Neural progenitor cell (in vitro differentiated cells): Measurements from ENCODE around the gene RSBN1L. TPM values are rescaled to one million over a fixed set of nuclear protein-coding genes. Genes with fewer than 3 reads are reported as not detected.

Source experiments
- DNase-seq: peaks from one replicate; pipeline ENCODE4 v3.0.0-alpha.2; 2016; ENCODE audit warnings: low spot score
- H2AFZ ChIP-seq: fragments of 200-600 bp; sonication (generic); replicated peaks from 2 replicates; pipeline ENCODE4 v1.6.1; 2016; ENCODE audit warnings: antibody characterized with exemption
- H3F3A ChIP-seq: fragments of 200-600 bp; sonication (generic); 2 replicates; pipeline ENCODE4 v1.6.1; 2016; ENCODE audit warnings: antibody characterized with exemption, low read depth
- H3K27ac ChIP-seq: fragments of 200-600 bp; sonication (generic); 2 replicates; pipeline ENCODE4 v1.5.1; 2016; ENCODE audit warnings: mild to moderate bottlenecking
- H3K27me3 ChIP-seq: fragments of 200-600 bp; sonication (generic); 2 replicates; pipeline ENCODE4 v1.6.1; 2016; ENCODE audit warnings: mild to moderate bottlenecking, moderate library complexity
- H3K36me3 ChIP-seq: fragments of 200-600 bp; sonication (generic); 2 replicates; pipeline ENCODE4 v1.5.1; 2016
- H3K4me1 ChIP-seq: fragments of 200-600 bp; sonication (generic); 2 replicates; pipeline ENCODE4 v1.6.1; 2016; ENCODE audit warnings: mixed run types
- H3K4me2 ChIP-seq: fragments of 200-600 bp; sonication (generic); 2 replicates; pipeline ENCODE4 v1.6.1; 2016
- H3K4me3 ChIP-seq: fragments of 200-600 bp; sonication (generic); 2 replicates; pipeline ENCODE4 v1.5.1; 2016
- H3K79me2 ChIP-seq: fragments of 200-600 bp; sonication (generic); 2 replicates; pipeline ENCODE4 v1.6.1; 2016; ENCODE audit warnings: low read depth
- H3K9ac ChIP-seq: fragments of 200-600 bp; sonication (generic); 2 replicates; pipeline ENCODE4 v1.6.1; 2016
- H3K9me3 ChIP-seq: fragments of 200-600 bp; sonication (generic); 2 replicates; pipeline ENCODE4 v1.5.1; 2016; ENCODE audit warnings: low read depth
- H4K20me1 ChIP-seq: fragments of 200-600 bp; sonication (generic); 2 replicates; pipeline ENCODE4 v1.6.1; 2016; ENCODE audit warnings: low read depth
- H3K27ac Mint-ChIP-seq: 3 replicates; pipeline ENCODE4 v1.8.0; 2021; ENCODE audit warnings: mixed read lengths
- H3K27me3 Mint-ChIP-seq: 2 replicates; pipeline ENCODE4 v1.8.0; 2022; ENCODE audit warnings: low read depth, mild to moderate bottlenecking, inconsistent platforms, moderate library complexity, mixed read lengths; ENCODE audit not compliant: insufficient read depth
- H3K36me3 Mint-ChIP-seq: 3 replicates; pipeline ENCODE4 v1.8.0; 2021; ENCODE audit warnings: mixed read lengths
- H3K4me1 Mint-ChIP-seq: 3 replicates; pipeline ENCODE4 v1.8.0; 2021; ENCODE audit warnings: mixed read lengths
- H3K4me3 Mint-ChIP-seq: 3 replicates; pipeline ENCODE4 v1.8.0; 2021; ENCODE audit warnings: mild to moderate bottlenecking, moderate library complexity, mixed read lengths
- H3K9me3 Mint-ChIP-seq: 3 replicates; pipeline ENCODE4 v1.8.0; 2020; ENCODE audit warnings: mixed read lengths
- EZH2 ChIP-seq: fragments of 200-600 bp; sonication (generic); IDR thresholded peaks from 2 replicates; pipeline ENCODE4 v1.6.1; 2017; ENCODE audit warnings: antibody characterized with exemption, mild to moderate bottlenecking, moderate library complexity
- EZH2phosphoT487 ChIP-seq: fragments of 200-600 bp; sonication (generic); IDR thresholded peaks from 2 replicates; pipeline ENCODE4 v1.6.1; 2017; ENCODE audit warnings: antibody characterized with exemption
- total RNA-seq: library from RNA; depleted of rRNA; stranded (reverse); fragments of >200 nt; gene quantifications from 2 replicates; pipeline ENCODE4 v1.2.3, GENCODE V29; 2015; ENCODE audit warnings: low replicate concordance
- TF ChIP-seq, protein P1 (sequence below): fragments of 200-600 bp; sonication (generic); IDR thresholded peaks from 2 replicates; pipeline ENCODE4 v1.5.1; 2017; ENCODE audit warnings: antibody characterized with exemption, mild to moderate bottlenecking

The RSBN1L gene
- total RNA-seq, 1 donor from 2014 or later = 25.0 TPM

GRCh38 chr7:77740257-77740656 lies 44.0 kb downstream of the RSBN1L start:
- Histone ChIP-seq H3F3A (no peaks in the 10 kb centered on the region), H3K36me3 (peaks cover 4% of the 10 kb centered on the region), H3K27ac (no peak overlapping the region), H3K27me3 (no peaks in the 10 kb centered on the region), H3K4me3 (no peak overlapping the region), H3K9me3 (no peaks in the 10 kb centered on the region), H3K9ac (no peak overlapping the region), H4K20me1 (peaks cover 3% of the 10 kb centered on the region), H3K79me2 (peaks cover 36% of the 10 kb centered on the region), H2AFZ (no peak overlapping the region), H3K4me1 (no peaks in the 10 kb centered on the region), H3K4me2 (no peak overlapping the region)
- Mint-ChIP-seq H3K36me3 (peaks cover 28% of the 10 kb centered on the region), H3K4me1 (peaks cover 2% of the 10 kb centered on the region), H3K27me3 (peaks cover 5% of the 10 kb centered on the region), H3K4me3 (no peak overlapping the region), H3K9me3 (no peaks in the 10 kb centered on the region), H3K27ac (no peak overlapping the region)
- TF ChIP-seq EZH2 = no peak
- no peak for TF ChIP-seq EZH2phosphoT487
- TF ChIP-seq, protein P1, sequence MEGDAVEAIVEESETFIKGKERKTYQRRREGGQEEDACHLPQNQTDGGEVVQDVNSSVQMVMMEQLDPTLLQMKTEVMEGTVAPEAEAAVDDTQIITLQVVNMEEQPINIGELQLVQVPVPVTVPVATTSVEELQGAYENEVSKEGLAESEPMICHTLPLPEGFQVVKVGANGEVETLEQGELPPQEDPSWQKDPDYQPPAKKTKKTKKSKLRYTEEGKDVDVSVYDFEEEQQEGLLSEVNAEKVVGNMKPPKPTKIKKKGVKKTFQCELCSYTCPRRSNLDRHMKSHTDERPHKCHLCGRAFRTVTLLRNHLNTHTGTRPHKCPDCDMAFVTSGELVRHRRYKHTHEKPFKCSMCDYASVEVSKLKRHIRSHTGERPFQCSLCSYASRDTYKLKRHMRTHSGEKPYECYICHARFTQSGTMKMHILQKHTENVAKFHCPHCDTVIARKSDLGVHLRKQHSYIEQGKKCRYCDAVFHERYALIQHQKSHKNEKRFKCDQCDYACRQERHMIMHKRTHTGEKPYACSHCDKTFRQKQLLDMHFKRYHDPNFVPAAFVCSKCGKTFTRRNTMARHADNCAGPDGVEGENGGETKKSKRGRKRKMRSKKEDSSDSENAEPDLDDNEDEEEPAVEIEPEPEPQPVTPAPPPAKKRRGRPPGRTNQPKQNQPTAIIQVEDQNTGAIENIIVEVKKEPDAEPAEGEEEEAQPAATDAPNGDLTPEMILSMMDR = no peak
- no peak for DNase-seq

DNA sequence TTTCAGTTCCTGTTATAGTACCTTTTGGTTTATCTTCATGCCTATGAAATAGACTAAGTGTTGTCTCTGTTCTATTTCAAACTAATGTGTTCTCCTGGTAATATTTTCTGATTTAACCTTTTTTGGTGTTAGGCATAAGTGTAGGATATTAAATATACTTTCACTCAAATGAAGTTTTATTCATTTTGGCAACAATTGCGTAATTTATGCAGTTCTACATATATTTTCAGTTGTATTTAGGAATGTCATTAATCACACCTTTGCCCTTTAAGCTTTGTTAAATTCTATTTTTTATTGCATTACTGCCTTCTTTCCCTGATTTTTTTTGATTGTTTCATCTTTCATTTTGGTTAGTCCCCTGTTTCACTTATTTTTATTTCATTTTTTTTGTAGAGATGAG lies 47.3 kb downstream of the RSBN1L start:
- Histone ChIP-seq H3K9ac (no peak overlapping the region), H3K27me3 (no peaks in the 10 kb centered on the region), H2AFZ (no peak overlapping the region), H4K20me1 (no peaks in the 10 kb centered on the region), H3K4me1 (no peaks in the 10 kb centered on the region), H3K79me2 (peaks cover 35% of the 10 kb centered on the region), H3F3A (no peaks in the 10 kb centered on the region), H3K4me2 (no peak overlapping the region), H3K27ac (no peak overlapping the region), H3K9me3 (no peaks in the 10 kb centered on the region), H3K4me3 (no peak overlapping the region), H3K36me3 (no peaks in the 10 kb centered on the region)
- peaks cover 3% of the 10 kb centered on the region for H3K9me3 Mint-ChIP-seq
- H3K27ac Mint-ChIP-seq = no peak overlapping the region
- TF ChIP-seq, protein P1 = no peak
- no peak for TF ChIP-seq EZH2phosphoT487
- TF ChIP-seq EZH2 = no peak
- H3K4me3 Mint-ChIP-seq = no peak overlapping the region
- peaks cover 26% of the 10 kb centered on the region for H3K36me3 Mint-ChIP-seq
- no peaks in the 10 kb centered on the region for H3K4me1 Mint-ChIP-seq
- H3K27me3 Mint-ChIP-seq = peaks cover 12% of the 10 kb centered on the region
- DNase-seq = no peak

DNA sequence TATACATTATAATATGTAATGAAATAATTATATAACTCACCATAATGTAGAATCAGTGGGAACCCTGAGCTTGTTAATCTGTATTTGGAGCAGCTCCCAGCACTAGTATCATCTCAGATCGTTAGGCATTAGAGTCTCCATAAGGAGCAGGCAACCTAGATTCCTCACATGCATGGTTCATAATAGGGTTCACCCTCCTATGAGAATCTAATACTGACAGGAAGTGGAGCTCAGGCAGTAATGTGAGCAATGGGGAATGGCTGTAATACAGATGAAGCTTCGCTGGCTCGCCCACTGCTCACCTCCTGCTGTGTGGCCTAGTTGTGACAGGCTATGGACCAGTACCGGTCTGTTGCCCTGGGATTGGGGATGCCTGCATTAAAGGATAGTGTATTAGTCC lies 49.5 kb downstream of the RSBN1L start:
- H3K79me2 ChIP-seq = peaks cover 31% of the 10 kb centered on the region
- H3K4me3 Mint-ChIP-seq = no peak overlapping the region
- no peaks in the 10 kb centered on the region for H3F3A ChIP-seq
- H3K9me3 ChIP-seq = no peaks in the 10 kb centered on the region
- peaks cover 9% of the 10 kb centered on the region for H3K36me3 ChIP-seq
- H3K27me3 Mint-ChIP-seq = peaks cover 12% of the 10 kb centered on the region
- H3K4me2 ChIP-seq = no peak overlapping the region
- no peak for DNase-seq
- no peaks in the 10 kb centered on the region for H4K20me1 ChIP-seq
- H3K9me3 Mint-ChIP-seq = peaks cover 3% of the 10 kb centered on the region
- H3K4me1 ChIP-seq = no peaks in the 10 kb centered on the region
- H3K27ac ChIP-seq = no peak overlapping the region
- no peak overlapping the region for H3K4me3 ChIP-seq
- TF ChIP-seq, protein P1 = no peak
- TF ChIP-seq EZH2 = no peak
- TF ChIP-seq EZH2phosphoT487 = no peak
- H3K4me1 Mint-ChIP-seq = no peaks in the 10 kb centered on the region
- no peak overlapping the region for H3K9ac ChIP-seq
- H3K27ac Mint-ChIP-seq = no peak overlapping the region
- no peaks in the 10 kb centered on the region for H3K27me3 ChIP-seq
- H2AFZ ChIP-seq = no peak overlapping the region
- peaks cover 33% of the 10 kb centered on the region for H3K36me3 Mint-ChIP-seq
